ENCODE data around the gene ZDHHC8. TPM values are rescaled to one million over a fixed set of nuclear protein-coding genes. Genes with fewer than 3 reads are reported as not detected.

The ZDHHC8 gene
- total and polyA plus RNA-seq, 2 donors (not counting 1 experiment from before 2014, with no cell fraction given) = 94.4 to 96.9 TPM

- intact Hi-C loops (cut with micrococcal nuclease) = no loop called here
- no peak for ATAC-seq (ENCODE audit: low read depth)
- Mint-ChIP-seq H3K27ac (no peak overlapping the region), H3K4me3 (no peak overlapping the region), H3K9me3 (ENCODE audit: insufficient read depth) (no peaks in the 10 kb centered on the region), H3K4me1 (peaks cover 4% of the 10 kb centered on the region), H3K27me3 (no peaks in the 10 kb centered on the region)
- Histone ChIP-seq H3K9ac (ENCODE audit: low read length) (no peak overlapping the region), H3K27ac (ENCODE audit: low read length in 2 of 2) (no peak overlapping the region), H3K36me3 (replicated peaks in 1 of 2; ENCODE audit: control extremely low read depth in 1 of 2, control insufficient read depth in 1 of 2, extremely low read depth in 1 of 2, insufficient read depth in 2 of 2, low read length in 1 of 2) (peaks cover 0 to 38% of the 10 kb centered on the region in 2 experiments), H3K4me3 (ENCODE audit: control extremely low read depth in 1 of 5, extremely low read depth in 1 of 5, insufficient read depth in 1 of 5, low read depth in 2 of 5, low read length in 4 of 5) (no peak overlapping the region), H3K79me2 (ENCODE audit: control insufficient read depth, insufficient read depth, low read length) (peaks cover 38% of the 10 kb centered on the region), H3K27me3 (replicated peaks in 1 of 4; ENCODE audit: control extremely low read depth in 1 of 4, control insufficient read depth in 3 of 4, insufficient read depth in 4 of 4, low read length in 3 of 4) (no peaks in the 10 kb centered on the region), H4K20me1 (ENCODE audit: control insufficient read depth, insufficient read depth, low read length, poor library complexity, severe bottlenecking) (peaks cover 41% of the 10 kb centered on the region), H3K9me3 (ENCODE audit: control extremely low read depth in 1 of 3, control insufficient read depth in 2 of 3, insufficient read depth in 1 of 3, low read length in 2 of 3) (no peaks in the 10 kb centered on the region), H3K4me1 (ENCODE audit: control insufficient read depth in 2 of 2, insufficient read depth in 2 of 2, low read length in 2 of 2) (peaks cover 0 to 1% of the 10 kb centered on the region in 2 donors), H3K4me2 (replicated peaks; ENCODE audit: low read depth, low read length, poor library complexity, severe bottlenecking) (no peak overlapping the region), H2AFZ (ENCODE audit: insufficient read depth, low read depth, low read length, poor library complexity, severe bottlenecking) (no peak overlapping the region)
- ChIA-PET POLR2A (no interaction called here), CTCF (interaction anchor here (0.5 kb wide), 1 partner anchor 176 kb away, joined by 4 read pairs; no protein-coding TSS in a partner anchor)
- no peak for DNase-seq
- 95% methylated on average over 26 of the region's 32 CpGs for WGBS (ENCODE audit: insufficient coverage)
- no peak for TF ChIP-seq EZH2 (IDR thresholded peaks at IDR 0.05; ENCODE audit: borderline replicate concordance, insufficient read depth, low read depth, low read length, poor library complexity, severe bottlenecking)
- TF ChIP-seq, protein P1, sequence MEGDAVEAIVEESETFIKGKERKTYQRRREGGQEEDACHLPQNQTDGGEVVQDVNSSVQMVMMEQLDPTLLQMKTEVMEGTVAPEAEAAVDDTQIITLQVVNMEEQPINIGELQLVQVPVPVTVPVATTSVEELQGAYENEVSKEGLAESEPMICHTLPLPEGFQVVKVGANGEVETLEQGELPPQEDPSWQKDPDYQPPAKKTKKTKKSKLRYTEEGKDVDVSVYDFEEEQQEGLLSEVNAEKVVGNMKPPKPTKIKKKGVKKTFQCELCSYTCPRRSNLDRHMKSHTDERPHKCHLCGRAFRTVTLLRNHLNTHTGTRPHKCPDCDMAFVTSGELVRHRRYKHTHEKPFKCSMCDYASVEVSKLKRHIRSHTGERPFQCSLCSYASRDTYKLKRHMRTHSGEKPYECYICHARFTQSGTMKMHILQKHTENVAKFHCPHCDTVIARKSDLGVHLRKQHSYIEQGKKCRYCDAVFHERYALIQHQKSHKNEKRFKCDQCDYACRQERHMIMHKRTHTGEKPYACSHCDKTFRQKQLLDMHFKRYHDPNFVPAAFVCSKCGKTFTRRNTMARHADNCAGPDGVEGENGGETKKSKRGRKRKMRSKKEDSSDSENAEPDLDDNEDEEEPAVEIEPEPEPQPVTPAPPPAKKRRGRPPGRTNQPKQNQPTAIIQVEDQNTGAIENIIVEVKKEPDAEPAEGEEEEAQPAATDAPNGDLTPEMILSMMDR (IDR thresholded peaks at IDR 0.05) = no peak
Observed at GRCh38 chr22:20125201-20126174, 6.1 kb upstream of the ZDHHC8 start.

Measured in B cell (primary cell).